ENCODE results near the gene ATXN7. TPM values are rescaled to one million over a fixed set of nuclear protein-coding genes. Genes with fewer than 3 reads are reported as not detected.

The ATXN7 gene
- total RNA-seq, 4 donors from 2014 or later = 44.8 to 113 (median 51.0) TPM

DNA sequence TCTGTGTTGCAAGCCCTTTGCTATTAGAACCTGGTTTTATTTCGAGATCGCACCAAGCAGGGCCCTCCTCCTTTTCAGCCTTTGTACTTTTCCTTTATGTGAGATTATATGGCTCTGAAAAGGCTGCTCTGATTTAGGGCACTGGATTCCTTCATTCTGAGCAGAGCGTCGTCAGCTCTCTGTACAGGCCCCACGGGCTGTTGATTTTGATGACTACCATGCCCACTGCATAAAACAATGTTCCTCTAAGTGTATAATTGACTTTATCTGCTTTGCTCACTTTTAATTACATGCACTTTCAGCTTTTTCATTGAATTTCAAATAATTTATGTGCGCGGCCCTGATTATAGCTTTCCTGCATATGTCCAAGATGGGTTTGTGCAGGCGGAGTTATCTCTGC lies 164.0 kb downstream of the ATXN7 start:
- H3K9me3 ChIP-seq = no peaks in the 10 kb centered on the region
- TF ChIP-seq POLR2AphosphoS5 (IDR thresholded peaks at IDR 0.05) = no peak
- TF ChIP-seq POLR2A (IDR thresholded peaks at IDR 0.05) = no peak
- TF ChIP-seq, protein P1, sequence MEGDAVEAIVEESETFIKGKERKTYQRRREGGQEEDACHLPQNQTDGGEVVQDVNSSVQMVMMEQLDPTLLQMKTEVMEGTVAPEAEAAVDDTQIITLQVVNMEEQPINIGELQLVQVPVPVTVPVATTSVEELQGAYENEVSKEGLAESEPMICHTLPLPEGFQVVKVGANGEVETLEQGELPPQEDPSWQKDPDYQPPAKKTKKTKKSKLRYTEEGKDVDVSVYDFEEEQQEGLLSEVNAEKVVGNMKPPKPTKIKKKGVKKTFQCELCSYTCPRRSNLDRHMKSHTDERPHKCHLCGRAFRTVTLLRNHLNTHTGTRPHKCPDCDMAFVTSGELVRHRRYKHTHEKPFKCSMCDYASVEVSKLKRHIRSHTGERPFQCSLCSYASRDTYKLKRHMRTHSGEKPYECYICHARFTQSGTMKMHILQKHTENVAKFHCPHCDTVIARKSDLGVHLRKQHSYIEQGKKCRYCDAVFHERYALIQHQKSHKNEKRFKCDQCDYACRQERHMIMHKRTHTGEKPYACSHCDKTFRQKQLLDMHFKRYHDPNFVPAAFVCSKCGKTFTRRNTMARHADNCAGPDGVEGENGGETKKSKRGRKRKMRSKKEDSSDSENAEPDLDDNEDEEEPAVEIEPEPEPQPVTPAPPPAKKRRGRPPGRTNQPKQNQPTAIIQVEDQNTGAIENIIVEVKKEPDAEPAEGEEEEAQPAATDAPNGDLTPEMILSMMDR (IDR thresholded peaks at IDR 0.05) = no peak
- no peak for TF ChIP-seq EP300 (IDR thresholded peaks at IDR 0.05; ENCODE audit: low read depth)

DNA sequence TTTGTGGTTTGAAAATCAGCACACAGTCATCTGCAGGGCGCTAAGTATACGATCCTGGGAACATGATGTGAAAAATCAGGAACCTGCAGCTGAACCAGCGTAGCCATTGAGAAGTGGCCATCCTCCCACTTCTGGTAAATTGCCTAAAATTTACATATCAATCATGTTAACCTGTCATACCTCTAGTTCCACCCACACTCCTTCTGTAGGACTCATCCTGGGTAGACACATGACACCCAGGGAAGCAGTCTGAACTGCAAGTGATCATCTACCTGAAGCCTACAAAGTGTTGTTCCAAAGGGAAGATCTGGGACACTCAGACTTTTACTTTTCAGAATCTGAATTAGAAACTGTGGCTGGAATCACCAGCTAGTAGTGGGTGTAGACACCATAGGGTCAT lies 165.1 kb downstream of the ATXN7 start:
- H3K27ac ChIP-seq = no peak overlapping the region

More for the DNA sequence above, 164.0 kb downstream of the ATXN7 start:
- Histone ChIP-seq H3K4me1 (peaks cover 0 to 13% (median 6%) of the 10 kb centered on the region in 4 donors), H3K27me3 (peaks cover 6% of the 10 kb centered on the region), H3K4me3 (no peak overlapping the region), H3K36me3 (no peaks in the 10 kb centered on the region), H3K27ac (no peak overlapping the region)
- in situ Hi-C loops (cut with MboI; ENCODE audit: low pct_ligation_motif_present in 1 of 4, low pct_unique_long_range_greater_than_20kb in 1 of 4, low sequenced_read_pairs in 3 of 4) (loop anchor here in 1 of 4 donors (10.0 to 25.0 kb wide), 2 partner anchors 235 to 457 kb away; no protein-coding TSS in a partner anchor), intact Hi-C loops (cut with DNase I; ENCODE audit: low total_unique reads) (no loop called here)
- WGBS, 2 donors (ENCODE audit: low coverage in 1 of 2) = 72 to 82% methylated on average over 8 of the region's 8 CpGs
- no peak for DNase-seq

DNA sequence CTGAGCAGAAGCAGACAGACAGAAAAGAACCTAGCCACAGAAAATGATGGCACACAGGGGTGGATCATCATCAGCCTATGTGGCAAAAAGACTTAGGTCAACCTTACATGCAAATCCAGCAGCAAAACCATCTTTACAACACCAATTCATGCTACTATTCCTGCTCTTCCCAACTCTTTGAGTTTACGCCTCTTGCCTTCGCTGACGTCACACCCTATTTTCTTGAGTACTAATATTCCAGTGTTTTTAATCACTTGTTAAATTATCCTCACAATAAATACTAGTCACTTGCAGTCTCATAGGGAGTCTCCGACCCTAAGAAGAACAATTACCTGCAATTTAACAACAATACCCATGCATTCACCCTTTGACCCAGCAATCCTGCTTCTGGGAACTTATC lies 165.6 kb downstream of the ATXN7 start:
- no peak for DNase-seq
- Histone ChIP-seq H3K27ac (no peak overlapping the region), H3K4me3 (no peak overlapping the region), H3K36me3 (no peaks in the 10 kb centered on the region), H3K9me3 (no peaks in the 10 kb centered on the region), H3K4me1 (peaks cover 0 to 7% (median 3%) of the 10 kb centered on the region in 4 donors), H3K27me3 (peaks cover 6% of the 10 kb centered on the region)
- in situ Hi-C loops (cut with MboI; ENCODE audit: low pct_ligation_motif_present in 1 of 4, low pct_unique_long_range_greater_than_20kb in 1 of 4, low sequenced_read_pairs in 3 of 4) = loop anchor here in 1 of 4 donors (10.0 to 25.0 kb wide), 2 partner anchors 233 to 456 kb away; no protein-coding TSS in a partner anchor
- WGBS, 2 donors (ENCODE audit: low coverage in 1 of 2) = 80 to 82% methylated on average over 4 of the region's 4 CpGs
- intact Hi-C loops (cut with DNase I; ENCODE audit: low total_unique reads) = no loop called here
- TF ChIP-seq, protein P1 (IDR thresholded peaks at IDR 0.05) = no peak
- TF ChIP-seq POLR2AphosphoS5 (IDR thresholded peaks at IDR 0.05) (no peak), EP300 (IDR thresholded peaks at IDR 0.05; ENCODE audit: low read depth) (no peak), POLR2A (IDR thresholded peaks at IDR 0.05) (no peak)

More for the DNA sequence above, 165.1 kb downstream of the ATXN7 start:
- Histone ChIP-seq H3K27me3 (peaks cover 6% of the 10 kb centered on the region), H3K4me1 (peaks cover 0 to 10% (median 4%) of the 10 kb centered on the region in 4 donors), H3K9me3 (no peaks in the 10 kb centered on the region), H3K36me3 (no peaks in the 10 kb centered on the region), H3K4me3 (no peak overlapping the region)
- intact Hi-C loops (cut with DNase I; ENCODE audit: low total_unique reads) = no loop called here
- no peak for DNase-seq
- 60 to 83% methylated on average over 2 to 3 of the region's 3 CpGs for WGBS, 2 donors (ENCODE audit: low coverage in 1 of 2)
- in situ Hi-C loops (cut with MboI; ENCODE audit: low pct_ligation_motif_present in 1 of 4, low pct_unique_long_range_greater_than_20kb in 1 of 4, low sequenced_read_pairs in 3 of 4) = loop anchor here in 1 of 4 donors (10.0 to 25.0 kb wide), 2 partner anchors 234 to 456 kb away; no protein-coding TSS in a partner anchor
- no peak for TF ChIP-seq EP300 (IDR thresholded peaks at IDR 0.05; ENCODE audit: low read depth)
- TF ChIP-seq, protein P1 (IDR thresholded peaks at IDR 0.05) = no peak
- no peak for TF ChIP-seq POLR2A (IDR thresholded peaks at IDR 0.05)
- no peak for TF ChIP-seq POLR2AphosphoS5 (IDR thresholded peaks at IDR 0.05)

GRCh38 chr3:64030741-64031140 lies 167.1 kb downstream of the ATXN7 start:
- TF ChIP-seq POLR2A (IDR thresholded peaks at IDR 0.05) (no peak), EP300 (IDR thresholded peaks at IDR 0.05; ENCODE audit: low read depth) (no peak), POLR2AphosphoS5 (IDR thresholded peaks at IDR 0.05) (no peak)
- TF ChIP-seq, protein P1 (IDR thresholded peaks at IDR 0.05) = peak; percentile 86 to 92 (median 91)
- intact Hi-C loops (cut with DNase I; ENCODE audit: low total_unique reads) = loop anchor here (2.0 to 10.0 kb wide), 3 partner anchors 114 to 452 kb away; no protein-coding TSS in a partner anchor
- peak; percentile 79 for DNase-seq
- WGBS, 2 donors (ENCODE audit: low coverage in 1 of 2) = 0 to 3% methylated on average over 2 to 16 of the region's 16 CpGs
- Histone ChIP-seq H3K27ac (no peak overlapping the region), H3K4me1 (peaks cover 0 to 7% (median 3%) of the 10 kb centered on the region in 4 donors), H3K4me3 (peak overlapping the region in 3 of 4 donors; percentile 4 to 30 (median 9)), H3K36me3 (no peaks in the 10 kb centered on the region), H3K9me3 (no peaks in the 10 kb centered on the region), H3K27me3 (peaks cover 6% of the 10 kb centered on the region)
- in situ Hi-C loops (cut with MboI; ENCODE audit: low pct_ligation_motif_present in 1 of 4, low pct_unique_long_range_greater_than_20kb in 1 of 4, low sequenced_read_pairs in 3 of 4) = loop anchor here (5.0 to 25.0 kb wide), 6 partner anchors 232 to 454 kb away; no protein-coding TSS in a partner anchor
